Osteocyte (in vitro differentiated cells): Measurements from ENCODE around the gene AADACL3. TPM values are rescaled to one million over a fixed set of nuclear protein-coding genes. Genes with fewer than 3 reads are reported as not detected.
"Not testable (repeated sequence)": the region's sequence is repeated elsewhere in the genome, so short reads cannot be mapped to it uniquely, and the experiment has no call there.

Experiments used
- DNase-seq: peaks from one replicate; pipeline ENCODE4 v3.0.0; 2021; ENCODE audit warnings: mixed read lengths; ENCODE audit not compliant: unreplicated experiment; ENCODE audit errors: extremely low spot score
- H3K27ac Mint-ChIP-seq: one replicate; pipeline ENCODE4 v1.8.0; 2021; ENCODE audit warnings: mild to moderate bottlenecking, mixed read lengths; ENCODE audit not compliant: unreplicated experiment
- H3K27me3 Mint-ChIP-seq: one replicate; pipeline ENCODE4 v1.8.0; 2021; ENCODE audit warnings: mixed read lengths; ENCODE audit not compliant: unreplicated experiment
- H3K36me3 Mint-ChIP-seq: one replicate; pipeline ENCODE4 v1.8.0; 2021; ENCODE audit warnings: mixed read lengths; ENCODE audit not compliant: unreplicated experiment
- H3K4me1 Mint-ChIP-seq: one replicate; pipeline ENCODE4 v1.8.0; 2021; ENCODE audit warnings: mixed read lengths; ENCODE audit not compliant: unreplicated experiment
- H3K4me3 Mint-ChIP-seq: one replicate; pipeline ENCODE4 v1.8.0; 2021; ENCODE audit warnings: mild to moderate bottlenecking, moderate library complexity, mixed read lengths; ENCODE audit not compliant: unreplicated experiment
- H3K9me3 Mint-ChIP-seq: one replicate; pipeline ENCODE4 v1.8.0; 2021; ENCODE audit warnings: mixed read lengths; ENCODE audit not compliant: unreplicated experiment
- CTCF ChIP-seq: fragments of 200-600 bp; sonication (generic); IDR thresholded peaks from 2 replicates; pipeline ENCODE4 v1.5.0; 2021; ENCODE audit warnings: antibody characterized with exemption, mild to moderate bottlenecking, moderate library complexity
- long read RNA-seq: library from polyadenylated mRNA; unstranded; transcript quantifications from one replicate; pipeline ENCODE4 v2.0.0, GENCODE V29; 2021
- total RNA-seq: library from RNA; stranded (reverse); gene quantifications from 2 replicates; pipeline ENCODE4 v1.2.1, GENCODE V29; 2021

Gene AADACL3, protein sequence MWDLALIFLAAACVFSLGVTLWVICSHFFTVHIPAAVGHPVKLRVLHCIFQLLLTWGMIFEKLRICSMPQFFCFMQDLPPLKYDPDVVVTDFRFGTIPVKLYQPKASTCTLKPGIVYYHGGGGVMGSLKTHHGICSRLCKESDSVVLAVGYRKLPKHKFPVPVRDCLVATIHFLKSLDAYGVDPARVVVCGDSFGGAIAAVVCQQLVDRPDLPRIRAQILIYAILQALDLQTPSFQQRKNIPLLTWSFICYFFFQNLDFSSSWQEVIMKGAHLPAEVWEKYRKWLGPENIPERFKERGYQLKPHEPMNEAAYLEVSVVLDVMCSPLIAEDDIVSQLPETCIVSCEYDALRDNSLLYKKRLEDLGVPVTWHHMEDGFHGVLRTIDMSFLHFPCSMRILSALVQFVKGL
- total RNA-seq = not detected in 2 replicates
- long read RNA-seq = 0 reads

DNA sequence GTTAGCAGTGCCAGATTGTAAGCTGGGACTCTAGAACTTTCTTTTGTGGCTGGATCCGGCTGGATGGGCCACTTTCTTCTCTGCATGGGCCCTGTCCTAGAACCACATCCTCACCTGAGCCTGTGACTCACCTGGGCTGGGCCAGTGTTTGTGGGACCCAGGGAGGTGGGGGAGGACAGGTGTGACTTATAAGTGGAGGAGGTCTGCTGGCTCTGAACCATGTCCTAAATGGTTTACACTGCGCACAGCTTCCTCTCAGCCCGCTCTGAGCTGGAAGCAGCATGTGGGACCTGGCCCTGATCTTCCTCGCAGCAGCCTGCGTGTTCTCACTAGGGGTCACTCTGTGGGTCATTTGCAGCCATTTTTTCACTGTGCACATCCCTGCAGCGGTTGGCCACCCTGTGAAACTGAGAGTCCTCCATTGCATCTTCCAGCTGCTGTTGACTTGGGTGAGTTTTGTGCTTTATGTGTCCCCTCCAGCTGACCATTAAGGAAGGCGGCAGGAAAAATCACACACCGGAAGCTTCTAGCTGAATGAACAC is at the start of gene AADACL3:
AADACL3 (plus strand) TSS at position 215 of the 542 bp plus-strand sequence; CDS start at position 282, 67 bp downstream.
- Mint-ChIP-seq H3K27ac (no peak within 1 kb of the TSS), H3K4me3 (no peak within 1 kb of the TSS), H3K9me3 (no peaks in the 10 kb centered on the region), H3K36me3 (no peaks in the 10 kb centered on the region), H3K4me1 (peaks cover 18% of the 10 kb centered on the region), H3K27me3 (no peaks in the 10 kb centered on the region)
- TF ChIP-seq CTCF = no peak
- DNase-seq = no peak

GRCh38 chr1:12666141-12666735 is 49.7 kb upstream of the AADACL3 start:
- Mint-ChIP-seq H3K4me1 (peaks cover 4% of the 10 kb centered on the region), H3K36me3 (no peaks in the 10 kb centered on the region), H3K4me3 (no peak overlapping the region), H3K27ac (no peak overlapping the region), H3K27me3 (peaks cover 6% of the 10 kb centered on the region), H3K9me3 (peaks cover 6% of the 10 kb centered on the region)
- TF ChIP-seq CTCF = no peak
- DNase-seq = no peak

- no peak for DNase-seq
- Mint-ChIP-seq H3K27me3 (peaks cover 12% of the 10 kb centered on the region), H3K4me1 (peaks cover 4% of the 10 kb centered on the region), H3K27ac (no peak overlapping the region), H3K4me3 (no peak overlapping the region), H3K36me3 (no peaks in the 10 kb centered on the region), H3K9me3 (peaks cover 8% of the 10 kb centered on the region)
- TF ChIP-seq CTCF = no peak
These were observed 46.3 kb upstream of the AADACL3 start for GRCh38 chr1:12669529-12670068.

DNA sequence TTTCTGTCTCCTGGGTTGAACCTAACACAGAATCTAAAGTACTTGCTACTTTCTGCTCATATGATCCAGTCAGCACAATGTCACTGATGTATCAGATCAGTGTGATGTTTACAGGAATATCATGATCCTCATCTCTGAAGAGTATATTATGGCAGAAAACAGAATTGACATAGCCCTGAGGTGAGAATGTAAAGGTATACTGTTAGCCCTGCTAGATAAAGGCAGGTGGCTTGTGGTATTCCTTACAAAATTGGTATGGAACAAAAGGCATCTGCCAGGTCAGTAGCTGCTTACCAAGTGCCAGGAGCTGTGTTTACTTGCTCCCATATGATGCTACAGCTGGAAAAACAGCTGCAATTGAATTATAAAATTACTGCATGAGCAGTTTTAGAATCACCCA is 41.6 kb upstream of the AADACL3 start:
- peaks cover 12% of the 10 kb centered on the region for H3K27me3 Mint-ChIP-seq

DNA sequence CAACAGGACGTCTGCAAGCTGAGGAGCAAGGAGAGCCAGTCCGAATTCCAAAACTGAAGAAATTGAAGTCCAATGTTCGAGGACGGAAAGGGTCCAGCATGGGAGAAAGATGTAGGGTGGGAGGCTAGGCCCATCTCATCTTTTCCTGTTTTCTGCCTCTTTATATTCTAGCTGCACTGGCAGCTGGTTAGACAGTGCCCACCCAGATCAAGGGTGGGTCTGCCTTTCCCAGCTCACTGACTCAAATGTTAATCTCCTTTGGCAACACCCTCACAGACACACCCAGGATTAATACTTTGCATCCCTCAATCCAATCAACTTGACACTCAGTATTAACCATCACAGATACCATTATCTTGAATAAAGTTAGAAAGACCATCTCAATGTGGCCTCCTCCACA is 39.8 kb upstream of the AADACL3 start:
- not testable (repeated sequence) for H3K4me1 Mint-ChIP-seq, H3K36me3 Mint-ChIP-seq, H3K4me3 Mint-ChIP-seq, DNase-seq, H3K27me3 Mint-ChIP-seq, H3K27ac Mint-ChIP-seq
- peaks cover 10% of the 10 kb centered on the region for H3K9me3 Mint-ChIP-seq

More for the DNA sequence above, 41.6 kb upstream of the AADACL3 start:
- TF ChIP-seq CTCF = no peak
- H3K27ac Mint-ChIP-seq = no peak overlapping the region
- peaks cover 5% of the 10 kb centered on the region for H3K9me3 Mint-ChIP-seq
- H3K36me3 Mint-ChIP-seq = no peaks in the 10 kb centered on the region
- no peak overlapping the region for H3K4me3 Mint-ChIP-seq
- DNase-seq = no peak
- H3K4me1 Mint-ChIP-seq = no peaks in the 10 kb centered on the region
